ENCODE data around the gene EMC6. TPM values are rescaled to one million over a fixed set of nuclear protein-coding genes. Genes with fewer than 3 reads are reported as not detected.

Gene EMC6
- total and polyA plus RNA-seq, 2 of the 13 experiments (the other 11 are each of a cell fraction or from before 2014, with no cell fraction given), result 45.1 to 47.7 TPM

GRCh38 chr17:3636154-3636907, 32.3 kb upstream of the EMC6 start, which contains the start of the genes CTNS and SHPK (continued):
- TF ChIP-seq ZNF574 (CRISPR knock-in tag; IDR thresholded peaks at IDR 0.05) (peak; percentile 71; the same call in 1 of the 2 replicates), HNRNPH1 (optimal IDR thresholded peaks at IDR 0.05; ENCODE audit: low read depth, low read length) (no peak), ZNF589 (CRISPR knock-in tag; conservative IDR thresholded peaks at IDR 0.05) (no peak), SKI (IDR thresholded peaks at IDR 0.05; ENCODE audit: partially characterized antibody) (peak; percentile 51), CENPX (CRISPR knock-in tag; IDR thresholded peaks at IDR 0.05) (no peak), ZBTB3 (CRISPR knock-in tag; IDR thresholded peaks at IDR 0.05; ENCODE audit: borderline replicate concordance, low read depth) (no peak), PHB2 (IDR thresholded peaks at IDR 0.05; ENCODE audit: partially characterized antibody) (no peak), FOXK2 (IDR thresholded peaks at IDR 0.05) (no peak), ZNF333 (CRISPR knock-in tag; IDR thresholded peaks at IDR 0.05; ENCODE audit: borderline replicate concordance) (peak; percentile 83), ATF6 (CRISPR knock-in tag; conservative IDR thresholded peaks at IDR 0.05) (no peak), TOE1 (CRISPR knock-in tag; IDR thresholded peaks at IDR 0.05) (0 out of 2 replicates have a peak, but pooled peaks have one; percentile 42), TRAFD1 (CRISPR knock-in tag; IDR thresholded peaks at IDR 0.05; ENCODE audit: borderline replicate concordance) (no peak; the same call in 1 of the 2 replicates), YY1 (IDR thresholded peaks at IDR 0.05; ENCODE audit: insufficient read depth, insufficient replicate concordance, low read depth, low read length) (peak; percentile 86), NFRKB (IDR thresholded peaks at IDR 0.05) (no peak), SNAPC5 (CRISPR knock-in tag; IDR thresholded peaks at IDR 0.05; ENCODE audit: borderline replicate concordance) (0 out of 2 replicates have a peak, but pooled peaks have one; percentile 17), ZNF530 (CRISPR knock-in tag; IDR thresholded peaks at IDR 0.05; ENCODE audit: low read depth) (no peak), ZSCAN31 (CRISPR knock-in tag; IDR thresholded peaks at IDR 0.05; ENCODE audit: low read depth) (peak; percentile 16; the same call in 1 of the 2 replicates), EP300 (IDR thresholded peaks at IDR 0.05; ENCODE audit: low read depth in 2 of 2, low read length in 2 of 2) (no peak; a peak in 1 of 4 replicates), EP300 (CRISPR knock-in tag; IDR thresholded peaks at IDR 0.05; ENCODE audit: borderline replicate concordance) (no peak), ZBTB33 (CRISPR knock-in tag; IDR thresholded peaks at IDR 0.05) (no peak), ZNF614 (CRISPR knock-in tag; IDR thresholded peaks at IDR 0.05; ENCODE audit: borderline replicate concordance) (no peak)

Measured in HepG2 (cell line).